Body of pancreas (tissue), 4 donors: ENCODE measurements around the gene RNF168.
"Not testable (repeated sequence)": the region's sequence is repeated elsewhere in the genome, so short reads cannot be mapped to it uniquely, and the experiment has no call there.

Experiments used
- POLR2A ChIP-seq, 3 donors: fragments of 450-650 bp; IDR thresholded peaks; one replicate each; pipeline ENCODE4 v1.6.1; 2016; ENCODE audit warnings: antibody characterized with exemption in 3 of 3, mild to moderate bottlenecking in 2 of 3
- TF ChIP-seq, protein P1 (sequence below), 7 experiments: fragments of 450-650 bp in 4 of 7; fragments of 200-600 bp in 3 of 7; sonication (generic) in 3 of 7; IDR thresholded peaks; one replicate each; pipeline ENCODE4 v1.5.1; 2016 to 2019; ENCODE audit warnings: antibody characterized with exemption in 7 of 7

DNA sequence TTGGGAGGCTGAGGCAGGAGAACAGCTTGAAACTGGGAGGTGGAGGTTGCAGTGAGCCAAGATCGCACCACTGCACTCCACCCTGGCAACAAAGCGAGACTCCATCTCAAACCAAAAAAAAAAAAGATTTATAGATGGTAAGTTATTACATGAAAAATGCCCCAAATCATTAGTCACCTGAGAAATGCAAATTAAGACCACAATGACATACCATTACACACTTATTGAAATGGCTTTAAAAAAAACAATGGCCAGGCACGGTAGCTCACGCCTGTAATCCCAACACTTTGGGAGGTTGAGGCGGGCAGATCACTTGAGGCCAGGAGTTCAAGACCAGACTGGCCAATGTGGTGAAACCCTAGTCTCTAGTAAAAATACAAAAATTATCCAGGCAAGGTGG, 81.9 kb downstream of the RNF168 start:
- TF ChIP-seq POLR2A (IDR thresholded peaks at IDR 0.05) = not testable (repeated sequence)
- TF ChIP-seq, protein P1, sequence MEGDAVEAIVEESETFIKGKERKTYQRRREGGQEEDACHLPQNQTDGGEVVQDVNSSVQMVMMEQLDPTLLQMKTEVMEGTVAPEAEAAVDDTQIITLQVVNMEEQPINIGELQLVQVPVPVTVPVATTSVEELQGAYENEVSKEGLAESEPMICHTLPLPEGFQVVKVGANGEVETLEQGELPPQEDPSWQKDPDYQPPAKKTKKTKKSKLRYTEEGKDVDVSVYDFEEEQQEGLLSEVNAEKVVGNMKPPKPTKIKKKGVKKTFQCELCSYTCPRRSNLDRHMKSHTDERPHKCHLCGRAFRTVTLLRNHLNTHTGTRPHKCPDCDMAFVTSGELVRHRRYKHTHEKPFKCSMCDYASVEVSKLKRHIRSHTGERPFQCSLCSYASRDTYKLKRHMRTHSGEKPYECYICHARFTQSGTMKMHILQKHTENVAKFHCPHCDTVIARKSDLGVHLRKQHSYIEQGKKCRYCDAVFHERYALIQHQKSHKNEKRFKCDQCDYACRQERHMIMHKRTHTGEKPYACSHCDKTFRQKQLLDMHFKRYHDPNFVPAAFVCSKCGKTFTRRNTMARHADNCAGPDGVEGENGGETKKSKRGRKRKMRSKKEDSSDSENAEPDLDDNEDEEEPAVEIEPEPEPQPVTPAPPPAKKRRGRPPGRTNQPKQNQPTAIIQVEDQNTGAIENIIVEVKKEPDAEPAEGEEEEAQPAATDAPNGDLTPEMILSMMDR (IDR thresholded peaks at IDR 0.05) = not testable (repeated sequence)
